Mucosa of stomach (tissue), 1 donor: Measurements from ENCODE around the gene TARM1.
"Not testable (repeated sequence)": the region's sequence is repeated elsewhere in the genome, so short reads cannot be mapped to it uniquely, and the experiment has no call there.

Experiments used
- H3K27me3 ChIP-seq: one replicate; pipeline ENCODE4 v1.7.0; 2013; ENCODE audit warnings: mild to moderate bottlenecking, low read length; ENCODE audit not compliant: control insufficient read depth, insufficient read depth
- H3K36me3 ChIP-seq: one replicate; pipeline ENCODE4 v1.7.0; 2013; ENCODE audit warnings: low read length; ENCODE audit not compliant: control insufficient read depth, insufficient read depth
- H3K4me1 ChIP-seq: one replicate; pipeline ENCODE4 v1.7.0; 2013; ENCODE audit warnings: mild to moderate bottlenecking, low read length; ENCODE audit not compliant: control insufficient read depth, insufficient read depth
- H3K4me3 ChIP-seq: one replicate; pipeline ENCODE4 v1.7.0; 2013; ENCODE audit warnings: low read length
- H3K9ac ChIP-seq: one replicate; pipeline ENCODE4 v1.7.0; 2013; ENCODE audit warnings: mild to moderate bottlenecking, low read length, moderate library complexity
- H3K9me3 ChIP-seq: one replicate; pipeline ENCODE4 v1.7.0; 2013; ENCODE audit warnings: mild to moderate bottlenecking, low read length, moderate library complexity; ENCODE audit not compliant: control insufficient read depth
- donor health status: Pancreatic carcinoma.

Gene TARM1

DNA sequence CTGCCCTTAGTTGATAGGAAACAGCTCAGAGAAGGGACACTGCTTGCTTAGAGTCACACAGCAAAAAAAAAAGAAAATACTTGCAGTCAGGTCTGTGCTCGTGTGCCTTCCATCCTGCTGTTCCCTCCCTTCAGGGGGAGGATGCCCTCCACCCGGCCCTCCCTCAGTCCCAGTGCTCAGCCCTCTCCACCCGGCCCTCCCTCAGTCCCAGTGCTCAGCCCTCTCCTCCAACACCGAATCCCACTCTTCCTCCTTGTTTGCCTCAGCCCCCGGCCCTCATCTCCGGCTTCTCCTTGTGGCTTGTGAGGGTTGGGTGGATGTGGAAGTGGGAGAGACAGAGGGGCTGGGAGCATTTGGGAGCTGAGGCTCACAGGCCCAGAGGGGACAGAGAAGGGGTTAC is 28.5 kb upstream of the TARM1 start:
- H3K4me1 ChIP-seq = peaks cover 9% of the 10 kb centered on the region
- H3K36me3 ChIP-seq = no peaks in the 10 kb centered on the region
- H3K27me3 ChIP-seq = no peaks in the 10 kb centered on the region
- no peak overlapping the region for H3K4me3 ChIP-seq
- H3K9ac ChIP-seq = no peak overlapping the region
- H3K9me3 ChIP-seq = no peaks in the 10 kb centered on the region

DNA sequence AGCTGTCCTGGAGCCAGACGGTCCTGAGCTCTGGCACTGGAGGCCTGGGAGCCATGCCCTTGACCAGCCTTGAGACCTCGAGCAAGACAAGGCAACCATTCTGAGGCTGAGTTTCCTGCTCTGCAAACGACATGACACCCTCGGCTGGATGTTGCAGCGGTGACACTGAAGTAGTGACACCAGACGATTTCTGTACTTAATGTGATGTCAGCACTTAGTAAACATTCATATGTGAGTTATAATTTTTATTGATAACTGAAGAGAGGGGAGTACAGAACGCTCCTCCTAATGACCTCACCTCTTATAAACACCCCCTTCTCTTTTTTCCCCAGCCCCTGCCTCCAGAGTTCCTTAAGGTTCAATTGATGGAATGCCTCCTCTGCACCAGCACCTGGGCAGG is 27.3 kb upstream of the TARM1 start:
- Histone ChIP-seq H3K9ac (no peak overlapping the region), H3K9me3 (no peaks in the 10 kb centered on the region), H3K4me3 (no peak overlapping the region), H3K27me3 (no peaks in the 10 kb centered on the region), H3K36me3 (no peaks in the 10 kb centered on the region), H3K4me1 (no peaks in the 10 kb centered on the region)

DNA sequence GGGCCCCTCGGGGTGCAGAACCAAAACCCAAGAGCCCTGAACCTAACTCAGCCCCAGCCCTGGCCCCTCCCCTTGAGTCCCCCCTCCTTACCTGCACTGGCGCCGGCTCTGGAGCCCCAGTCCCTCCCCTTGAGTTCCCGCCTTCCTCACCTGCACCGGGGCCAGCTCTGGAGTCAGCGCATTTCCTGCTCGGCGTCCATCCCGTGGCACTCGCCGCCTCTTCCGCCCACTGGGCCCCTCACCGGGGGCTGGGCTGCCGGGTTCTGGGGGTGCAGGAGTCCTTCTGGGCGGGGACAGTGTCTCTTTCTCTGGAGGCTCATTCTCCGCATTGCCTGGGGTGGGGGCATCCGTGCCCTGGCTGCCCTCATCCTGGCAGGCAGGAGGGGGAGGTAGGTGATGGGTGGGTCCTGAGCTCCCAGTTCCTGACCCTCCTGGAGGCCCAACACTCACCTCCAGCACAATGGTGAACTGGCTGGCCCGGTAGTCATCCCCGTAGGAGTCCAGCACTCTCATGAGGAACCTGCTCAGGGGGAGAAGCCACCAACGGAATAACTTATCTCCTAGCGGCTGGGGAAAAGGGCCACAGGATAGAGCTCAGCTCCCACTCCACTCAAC is 26.8 kb upstream of the TARM1 start:
- H3K27me3 ChIP-seq = no peaks in the 10 kb centered on the region
- H3K4me1 ChIP-seq = no peaks in the 10 kb centered on the region
- no peak overlapping the region for H3K4me3 ChIP-seq
- no peak overlapping the region for H3K9ac ChIP-seq
- H3K9me3 ChIP-seq = no peaks in the 10 kb centered on the region
- H3K36me3 ChIP-seq = no peaks in the 10 kb centered on the region

DNA sequence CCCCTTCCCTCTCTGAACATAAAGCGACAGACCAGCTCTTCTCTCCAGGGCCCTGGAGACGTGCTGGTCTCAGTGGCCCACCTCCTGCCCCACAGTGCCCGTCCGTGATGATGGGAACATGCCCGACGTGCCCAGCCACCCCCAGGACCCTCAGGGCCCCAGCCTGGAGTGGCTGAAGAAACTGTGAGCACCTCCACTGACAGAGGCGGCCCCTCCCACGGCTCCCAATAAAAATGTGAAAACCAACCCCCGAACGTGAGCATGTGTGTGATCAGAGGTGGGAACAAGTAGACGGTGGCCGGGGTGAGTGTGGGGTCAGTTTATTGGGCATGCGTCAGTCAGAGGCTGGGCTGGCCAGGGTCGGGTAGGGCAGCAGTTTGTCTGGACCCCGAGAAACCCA is 25.6 kb upstream of the TARM1 start:
- Histone ChIP-seq H3K9me3 (no peaks in the 10 kb centered on the region), H3K4me1 (peaks cover 7% of the 10 kb centered on the region), H3K27me3 (no peaks in the 10 kb centered on the region), H3K9ac (no peak overlapping the region), H3K36me3 (no peaks in the 10 kb centered on the region), H3K4me3 (no peak overlapping the region)

DNA sequence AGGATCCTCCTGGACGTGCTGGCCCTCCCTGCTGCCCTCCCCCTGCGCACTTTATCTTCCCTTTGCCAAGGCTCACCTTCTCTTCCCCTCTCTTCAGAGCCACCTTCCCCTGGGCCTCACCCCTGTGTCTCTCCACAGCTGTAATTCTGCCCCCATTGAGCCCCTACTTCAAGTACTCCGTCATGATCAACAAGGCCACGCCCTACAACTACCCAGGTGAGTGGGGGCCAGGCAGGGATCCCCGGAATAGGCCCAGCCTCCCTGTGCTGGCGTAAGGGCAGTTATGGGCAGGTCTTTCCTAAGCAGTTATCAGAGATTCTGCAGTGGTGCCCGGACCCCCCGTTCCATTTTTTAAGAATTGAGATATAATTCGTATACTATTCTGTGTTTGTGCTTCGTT is 24.6 kb upstream of the TARM1 start:
- Histone ChIP-seq H3K9ac (no peak overlapping the region), H3K27me3 (no peaks in the 10 kb centered on the region), H3K9me3 (no peaks in the 10 kb centered on the region), H3K4me1 (peaks cover 7% of the 10 kb centered on the region), H3K4me3 (no peak overlapping the region), H3K36me3 (no peaks in the 10 kb centered on the region)

DNA sequence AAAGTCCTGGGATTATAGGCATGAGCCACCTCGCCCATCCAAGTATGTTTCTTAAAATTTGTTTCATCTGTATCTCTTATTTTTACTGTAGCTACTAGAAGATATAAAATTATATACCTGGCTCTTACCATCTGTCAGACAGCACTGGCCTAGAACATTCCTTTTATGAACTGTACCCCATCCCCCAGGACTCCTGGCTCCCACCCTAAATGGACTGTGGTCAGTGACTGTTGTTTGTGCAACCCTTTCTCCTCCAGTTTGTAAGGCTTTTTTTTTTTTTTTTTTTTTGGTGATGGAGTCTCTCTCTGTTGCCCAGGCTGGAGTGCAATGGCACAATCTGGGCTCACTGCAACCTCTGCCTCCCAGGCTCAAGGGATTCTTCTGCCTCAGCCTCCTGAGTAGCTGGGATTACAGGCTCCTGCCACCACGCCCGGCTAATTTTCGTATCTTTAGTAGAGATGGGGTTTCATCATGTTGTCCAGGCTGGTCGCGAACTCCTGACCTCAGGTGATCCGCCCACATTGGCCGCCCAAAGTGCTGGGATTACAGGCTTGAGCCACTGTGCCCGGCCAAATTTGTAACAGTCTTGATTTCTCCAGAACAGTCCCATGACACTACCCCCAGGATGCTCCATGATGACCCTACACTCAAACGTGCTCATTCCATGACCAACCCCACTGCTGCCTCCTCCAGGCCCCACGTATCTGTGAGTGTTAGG is 24.0 kb upstream of the TARM1 start:
- Histone ChIP-seq H3K36me3 (no peaks in the 10 kb centered on the region), H3K4me1 (peaks cover 7% of the 10 kb centered on the region), H3K9me3 (no peaks in the 10 kb centered on the region), H3K27me3 (no peaks in the 10 kb centered on the region), H3K4me3 (no peak overlapping the region), H3K9ac (no peak overlapping the region)

DNA sequence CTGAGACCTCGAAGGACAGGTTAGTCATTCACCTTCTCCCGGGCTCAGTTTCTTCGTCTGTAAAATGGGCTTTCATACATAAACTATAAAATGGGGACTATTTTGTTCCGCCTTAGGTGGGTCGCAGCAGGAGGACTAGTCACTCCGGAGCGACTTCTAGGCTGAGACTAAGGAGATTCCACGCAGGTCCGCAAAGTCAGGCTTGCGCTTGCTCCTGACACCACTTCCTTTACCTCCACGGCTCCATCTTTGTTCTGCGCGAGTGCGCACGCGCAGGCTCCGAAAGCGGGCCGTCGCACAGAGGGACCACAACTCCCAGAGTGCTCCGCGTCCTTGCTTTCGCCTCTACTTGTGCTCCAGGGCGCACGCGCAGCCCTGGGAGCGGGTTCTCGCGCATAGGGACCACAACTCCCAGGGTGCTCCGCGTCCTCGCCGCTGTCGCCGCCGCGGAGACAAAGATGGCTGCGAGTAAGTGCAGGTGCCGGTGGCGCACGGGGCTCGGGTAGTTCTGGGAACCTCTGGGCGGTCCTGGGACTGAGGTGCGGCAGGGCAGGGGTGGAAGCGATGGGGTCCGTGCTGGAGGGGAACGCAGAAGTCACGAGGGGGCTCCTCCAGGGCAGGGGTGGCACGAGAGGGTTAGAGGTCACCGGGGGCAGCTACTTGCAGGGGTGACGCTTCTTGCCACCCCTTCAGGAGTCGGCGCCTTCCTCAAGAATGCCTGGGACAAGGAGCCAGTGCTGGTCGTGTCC is 21.4 kb upstream of the TARM1 start, which contains the start of gene NDUFA3:
TSS of gene NDUFA3 (plus strand) at position 435 of the 749 bp plus-strand sequence. CDS start at position 459, 24 bp downstream.
- Histone ChIP-seq H3K4me1 (peaks cover 7% of the 10 kb centered on the region), H3K9ac (peak within 1 kb of the TSS; percentile 79), H3K9me3 (no peaks in the 10 kb centered on the region), H3K36me3 (no peaks in the 10 kb centered on the region), H3K27me3 (no peaks in the 10 kb centered on the region), H3K4me3 (peak within 1 kb of the TSS; percentile 91)

DNA sequence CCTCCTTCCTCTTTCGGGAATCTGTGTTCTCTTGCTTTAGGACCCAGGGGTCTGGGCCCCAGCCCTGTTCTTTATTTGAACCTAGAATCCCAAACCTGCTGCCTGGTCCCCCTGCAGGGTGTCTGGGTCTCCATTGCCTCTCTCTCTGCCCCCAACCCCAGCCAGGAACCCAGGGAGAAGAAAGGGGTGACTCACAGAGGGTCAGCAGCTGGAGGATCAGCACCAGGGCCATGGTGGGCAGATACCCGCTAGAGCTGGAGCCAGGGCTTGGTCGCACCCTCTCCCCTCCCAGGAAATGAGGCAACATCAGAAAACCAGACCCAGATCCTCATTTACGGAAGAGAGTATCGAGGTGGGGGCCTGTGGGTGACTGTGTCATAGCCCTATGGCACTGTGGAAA is 19.4 kb upstream of the TARM1 start, which contains the start of gene OSCAR:
TSS of gene OSCAR (minus strand) at position 243 of the 400 bp plus-strand sequence. CDS start at position 232, 11 bp downstream.
- Histone ChIP-seq H3K4me1 (peaks cover 18% of the 10 kb centered on the region), H3K9ac (no peak within 1 kb of the TSS), H3K9me3 (no peaks in the 10 kb centered on the region), H3K4me3 (no peak within 1 kb of the TSS), H3K27me3 (peaks cover 15% of the 10 kb centered on the region), H3K36me3 (no peaks in the 10 kb centered on the region)

DNA sequence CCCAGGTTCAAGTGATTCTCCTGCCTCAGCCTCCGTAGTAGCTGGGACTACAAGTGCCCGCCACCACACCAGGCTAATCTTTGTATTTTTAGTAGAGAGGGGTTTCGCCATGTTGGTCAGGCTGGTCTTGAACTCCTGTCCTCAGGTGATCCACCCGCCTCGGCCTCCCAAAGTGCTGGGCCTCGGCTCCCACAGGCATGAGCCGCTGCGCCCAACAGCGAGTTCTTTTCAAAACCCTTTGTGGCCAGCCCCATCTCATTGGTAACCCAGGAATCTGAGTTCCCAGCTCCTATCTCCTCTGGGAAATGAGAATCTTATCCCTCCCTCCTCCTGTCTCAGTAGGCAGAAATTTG is 18.7 kb upstream of the TARM1 start:
- not testable (repeated sequence) for H3K4me3 ChIP-seq, H3K9me3 ChIP-seq, H3K9ac ChIP-seq, H3K36me3 ChIP-seq
- H3K4me1 ChIP-seq = peaks cover 19% of the 10 kb centered on the region
- peaks cover 22% of the 10 kb centered on the region for H3K27me3 ChIP-seq

DNA sequence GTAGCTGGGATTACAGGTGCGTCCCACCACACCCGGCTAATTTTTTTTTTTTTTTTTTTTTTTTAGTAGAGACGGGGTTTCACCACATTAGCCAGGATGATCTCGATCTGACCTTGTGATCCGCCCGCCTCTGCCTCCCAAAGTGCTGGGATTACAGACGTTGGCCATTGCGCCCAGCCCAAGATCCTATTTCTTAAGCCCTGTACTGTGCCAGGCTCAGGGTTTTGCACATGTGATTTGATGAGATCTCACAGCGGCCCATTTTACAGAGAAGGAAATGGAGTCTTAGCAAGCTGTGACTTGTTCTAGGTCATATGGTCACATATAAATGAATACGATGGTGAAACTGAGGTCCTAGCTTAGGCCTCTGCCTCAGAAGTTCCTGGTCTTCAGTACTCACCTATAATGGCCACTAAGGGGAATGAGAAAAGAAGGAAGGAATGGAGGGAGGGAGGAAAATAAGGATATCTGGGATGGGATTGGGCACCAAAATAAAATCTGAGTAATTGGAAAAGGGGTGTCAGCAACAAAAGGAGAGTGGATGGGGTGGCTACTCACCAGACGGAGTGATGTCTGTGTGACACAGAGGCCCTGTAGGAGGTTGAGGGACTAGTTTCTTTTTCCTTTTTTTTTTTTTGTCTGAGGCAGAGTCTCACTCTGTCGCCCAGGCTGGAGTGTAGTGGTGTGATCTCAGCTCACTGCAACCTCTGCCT is 18.2 kb upstream of the TARM1 start:
- Histone ChIP-seq H3K9ac (no peak overlapping the region), H3K36me3 (no peaks in the 10 kb centered on the region), H3K4me3 (no peak overlapping the region), H3K27me3 (peaks cover 25% of the 10 kb centered on the region), H3K9me3 (no peaks in the 10 kb centered on the region), H3K4me1 (peaks cover 19% of the 10 kb centered on the region)

DNA sequence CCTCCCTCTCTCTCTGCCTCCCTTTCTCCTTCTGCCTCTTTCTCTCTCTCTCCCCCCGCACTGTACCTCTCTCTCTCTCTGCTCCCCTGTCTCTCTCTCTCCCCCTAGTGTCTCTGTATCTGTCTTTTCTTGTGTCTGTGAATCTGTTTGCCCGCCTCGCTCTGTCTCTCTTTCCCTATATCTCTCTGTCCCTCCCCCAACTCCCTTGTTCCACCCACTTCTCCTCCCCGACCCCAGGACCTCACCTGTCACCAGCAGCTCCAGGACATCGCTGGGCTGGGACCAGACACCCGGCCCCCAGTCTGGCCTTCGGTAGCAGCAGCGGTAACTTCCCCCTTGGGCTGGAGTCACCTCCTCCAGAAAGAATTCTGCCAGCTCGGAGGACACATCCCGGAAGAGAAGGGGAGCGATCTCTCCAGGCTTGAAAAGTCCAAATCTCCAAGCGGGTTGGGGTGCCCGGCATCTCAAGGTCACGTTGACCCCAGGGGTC is 15.5 kb upstream of the TARM1 start:
- peaks cover 25% of the 10 kb centered on the region for H3K27me3 ChIP-seq
- peak overlapping the region; percentile 8 for H3K9ac ChIP-seq
- H3K4me3 ChIP-seq = no peak overlapping the region
- H3K9me3 ChIP-seq = no peaks in the 10 kb centered on the region
- H3K36me3 ChIP-seq = no peaks in the 10 kb centered on the region
- peaks cover 12% of the 10 kb centered on the region for H3K4me1 ChIP-seq
